Keratinocyte (primary cell): Measurements from ENCODE around the gene GPR107. TPM values are rescaled to one million over a fixed set of nuclear protein-coding genes. Genes with fewer than 3 reads are reported as not detected.

Experiments used
- DNase-seq: peaks from one replicate; pipeline ENCODE4 v3.0.0-alpha.2; 2011; ENCODE audit warnings: low read depth, missing footprints, low spot score
- FAIRE-seq: peaks from 2 replicates; lab custom pipeline; 2011; peaks lifted over from hg19 to GRCh38; lab: Jason Lieb, UNC
- H2AFZ ChIP-seq: 2 replicates; pipeline ENCODE4 v1.6.0; 2012; ENCODE audit warnings: low read length, control low read depth, inconsistent platforms; ENCODE audit not compliant: control insufficient read depth
- H3K27ac ChIP-seq: 2 replicates; pipeline ENCODE4 v1.5.1; 2011; ENCODE audit warnings: low read length; ENCODE audit not compliant: control insufficient read depth, insufficient read depth
- H3K27me3 ChIP-seq: 3 replicates; pipeline ENCODE4 v1.6.0; 2011; ENCODE audit warnings: low read length; ENCODE audit not compliant: control insufficient read depth, insufficient read depth; ENCODE audit errors: extremely low read depth
- H3K36me3 ChIP-seq, 2 experiments: 2 replicates in 1 of 2; 3 replicates in 1 of 2; pipeline ENCODE4 v1.5.1; 2011; ENCODE audit warnings: low read length in 2 of 2, mild to moderate bottlenecking in 1 of 2; ENCODE audit not compliant: control insufficient read depth in 2 of 2, insufficient read depth in 2 of 2; ENCODE audit errors: extremely low read depth in 1 of 2
- H3K4me1 ChIP-seq: 3 replicates; pipeline ENCODE4 v1.5.1; 2011; ENCODE audit warnings: low read length; ENCODE audit not compliant: control insufficient read depth, insufficient read depth; ENCODE audit errors: extremely low read depth
- H3K4me2 ChIP-seq: 3 replicates; pipeline ENCODE4 v1.6.0; 2011; ENCODE audit warnings: low read depth, low read length; ENCODE audit not compliant: control insufficient read depth, insufficient read depth; ENCODE audit errors: extremely low read depth
- H3K4me3 ChIP-seq, 3 experiments: fragments of 200-600 bp in 1 of 3; sonication (generic) in 1 of 3; 2 replicates in 2 of 3; 3 replicates in 1 of 3; pipeline ENCODE4 v1.5.1; 2011 to 2016; ENCODE audit warnings: low read length in 3 of 3, mild to moderate bottlenecking in 3 of 3, control low read depth in 2 of 3, inconsistent platforms in 1 of 3, low read depth in 1 of 3, mixed read lengths in 1 of 3, mixed run types in 1 of 3, moderate library complexity in 1 of 3; ENCODE audit not compliant: control insufficient read depth in 2 of 3, insufficient read depth in 2 of 3; ENCODE audit errors: extremely low read depth in 1 of 3
- H3K79me2 ChIP-seq: 2 replicates; pipeline ENCODE4 v1.6.0; 2012; ENCODE audit warnings: low read length; ENCODE audit not compliant: control insufficient read depth, insufficient read depth
- H3K9ac ChIP-seq: 3 replicates; pipeline ENCODE4 v1.6.0; 2011; ENCODE audit warnings: low read length; ENCODE audit not compliant: control insufficient read depth, insufficient read depth; ENCODE audit errors: extremely low read depth
- H3K9me1 ChIP-seq: 3 replicates; pipeline ENCODE4 v1.6.0; 2011; ENCODE audit warnings: low read length; ENCODE audit not compliant: control insufficient read depth, insufficient read depth; ENCODE audit errors: extremely low read depth
- H3K9me3 ChIP-seq: 2 replicates; pipeline ENCODE4 v1.5.1; 2012; ENCODE audit warnings: low read depth, low read length; ENCODE audit not compliant: control insufficient read depth
- H4K20me1 ChIP-seq: 3 replicates; pipeline ENCODE4 v1.6.0; 2011; ENCODE audit warnings: low read length; ENCODE audit not compliant: control insufficient read depth, insufficient read depth; ENCODE audit errors: extremely low read depth
- CTCF ChIP-seq, 3 experiments: IDR thresholded peaks in 1 of 3; conservative IDR thresholded peaks in 1 of 3; optimal IDR thresholded peaks in 1 of 3; 2 replicates in 2 of 3; 3 replicates in 1 of 3; pipeline versions ENCODE3 to v1.5.1; 2011; ENCODE audit warnings: low read length in 3 of 3, mild to moderate bottlenecking in 3 of 3, moderate library complexity in 2 of 3, control low read depth in 1 of 3, inconsistent platforms in 1 of 3; ENCODE audit not compliant: insufficient read depth in 2 of 3; ENCODE audit errors: extremely low read depth in 1 of 3
- EZH2 ChIP-seq: IDR thresholded peaks from one replicate; pipeline ENCODE4 v1.6.1; 2012; ENCODE audit warnings: inconsistent platforms, mild to moderate bottlenecking, low read length, moderate library complexity
- dilution Hi-C: fragments of 300-500 bp; cut with MboI; formaldehyde crosslinking; loops from one replicate; pipeline ENCODE4 v1.7.0; 2020; ENCODE audit warnings: low sequenced_read_pairs; ENCODE audit not compliant: extremely low pct_ligation_motif_present
- polyA plus RNA-seq, 5 experiments: library from polyadenylated mRNA; depleted of rRNA in 3 of 5; stranded (reverse) in 3 of 5; stranded (forward) in 1 of 5; unstranded in 1 of 5; fragments of >200 nt; gene quantifications; 1 replicate in 1 of 5; 2 replicates in 3 of 5; 3 replicates in 1 of 5; pipeline versions ENCODE4 v1.2.1 to v1.2.3, GENCODE V29; 2011 to 2012; ENCODE audit warnings: missing spikeins in 2 of 5, low read depth in 1 of 5, low replicate concordance in 1 of 5

The GPR107 gene
- polyA plus RNA-seq, 1 donor (not counting 4 experiments of a cell fraction or from before 2014, with no cell fraction given), result 27.3 TPM

- no peak for DNase-seq
- no peaks in the 10 kb centered on the region for H4K20me1 ChIP-seq
- H3K27me3 ChIP-seq, result no peaks in the 10 kb centered on the region
- H2AFZ ChIP-seq, result no peak overlapping the region
- no peaks in the 10 kb centered on the region for H3K9me1 ChIP-seq
- H3K9ac ChIP-seq, result no peak overlapping the region
- H3K4me1 ChIP-seq, result peaks cover 32% of the 10 kb centered on the region
- TF ChIP-seq EZH2 (no peak), CTCF (optimal IDR thresholded peaks at IDR 0.05 in 1 of 3, IDR thresholded peaks at IDR 0.05 in 1 of 3, conservative IDR thresholded peaks at IDR 0.05 in 1 of 3; ENCODE audit: extremely low read depth in 1 of 3, insufficient read depth in 2 of 3, low read length in 3 of 3) (no peak)
- FAIRE-seq, result no peak
- no peak overlapping the region for H3K4me2 ChIP-seq
- H3K36me3 ChIP-seq, result no peaks in the 10 kb centered on the region
- no peak overlapping the region for H3K4me3 ChIP-seq
- H3K79me2 ChIP-seq, result no peaks in the 10 kb centered on the region
- H3K27ac ChIP-seq, result no peak overlapping the region
- dilution Hi-C loops, result no loop called here
- no peaks in the 10 kb centered on the region for H3K9me3 ChIP-seq
These were observed 88.9 kb downstream of the GPR107 start for GRCh38 chr9:130142641-130143040.

- H3K27ac ChIP-seq, result no peak overlapping the region
- TF ChIP-seq CTCF (optimal IDR thresholded peaks at IDR 0.05 in 1 of 3, IDR thresholded peaks at IDR 0.05 in 1 of 3, conservative IDR thresholded peaks at IDR 0.05 in 1 of 3; ENCODE audit: extremely low read depth in 1 of 3, insufficient read depth in 2 of 3, low read length in 3 of 3) (no peak), EZH2 (no peak)
These were observed 89.7 kb downstream of the GPR107 start for GRCh38 chr9:130143279-130143893.

More at GRCh38 chr9:130143279-130143893, 89.7 kb downstream of the GPR107 start:
- dilution Hi-C loops, result no loop called here
- no peak overlapping the region for H3K4me3 ChIP-seq
- H2AFZ ChIP-seq, result peak overlapping the region; percentile 47
- no peaks in the 10 kb centered on the region for H3K27me3 ChIP-seq
- no peaks in the 10 kb centered on the region for H3K9me1 ChIP-seq
- H3K4me1 ChIP-seq, result peaks cover 27% of the 10 kb centered on the region
- no peaks in the 10 kb centered on the region for H3K36me3 ChIP-seq
- H4K20me1 ChIP-seq, result no peaks in the 10 kb centered on the region
- peak overlapping the region; percentile 45 for H3K4me2 ChIP-seq
- DNase-seq, result no peak
- FAIRE-seq, result peak; percentile 5
- H3K9ac ChIP-seq, result no peak overlapping the region
- no peaks in the 10 kb centered on the region for H3K9me3 ChIP-seq
- no peaks in the 10 kb centered on the region for H3K79me2 ChIP-seq
